D341Med (cell line): ENCODE results near the gene TPK1.

ENCODE experiments used
- DNase-seq: peaks from one replicate; pipeline ENCODE4 v3.0.0; 2012; ENCODE audit warnings: low spot score

Gene TPK1

DNA sequence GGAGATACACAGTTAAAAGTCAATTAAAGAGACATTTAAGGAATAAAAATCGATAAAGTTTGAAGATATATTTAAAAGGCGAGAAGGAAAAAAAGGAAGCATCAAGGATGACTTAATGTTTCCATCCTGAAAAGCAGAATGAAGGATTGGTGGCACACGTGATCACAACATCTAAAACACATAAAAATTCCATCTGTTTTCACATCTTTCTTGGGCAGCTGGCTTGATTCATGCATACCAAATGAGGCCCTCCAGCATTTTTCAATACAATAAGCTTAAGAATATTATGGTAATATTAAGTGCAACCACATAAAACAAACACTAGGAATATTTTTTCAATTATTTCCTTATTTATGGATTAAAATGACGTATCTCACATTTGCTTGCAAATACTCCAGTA, 112.6 kb downstream of the TPK1 start:
- no peak for DNase-seq

- no peak for DNase-seq
Observed at GRCh38 chr7:144720710-144721109, 115.1 kb downstream of the TPK1 start.

DNA sequence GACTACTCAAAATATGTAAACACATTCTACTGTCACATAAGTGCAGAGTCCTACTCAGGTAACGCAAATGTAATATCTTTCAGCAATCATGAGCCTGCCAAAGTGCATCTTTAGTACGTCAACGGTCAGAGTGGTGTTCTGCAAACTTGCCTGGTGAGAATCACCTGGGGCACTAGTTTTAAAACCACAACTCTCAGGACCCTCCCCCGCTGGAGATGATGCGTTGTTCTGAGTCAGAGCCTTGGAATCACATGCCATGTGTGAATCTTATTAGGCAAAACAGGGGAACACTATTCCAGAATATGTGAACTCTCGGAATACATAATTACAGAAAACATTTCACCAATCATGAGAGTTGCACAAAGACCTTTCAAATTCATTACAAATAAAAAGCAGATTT, 115.7 kb downstream of the TPK1 start:
- no peak for DNase-seq

GRCh38 chr7:144717720-144718119, 118.1 kb downstream of the TPK1 start:
- DNase-seq = no peak

- DNase-seq = no peak
Observed at GRCh38 chr7:144713850-144714249, 122.0 kb downstream of the TPK1 start.

DNA sequence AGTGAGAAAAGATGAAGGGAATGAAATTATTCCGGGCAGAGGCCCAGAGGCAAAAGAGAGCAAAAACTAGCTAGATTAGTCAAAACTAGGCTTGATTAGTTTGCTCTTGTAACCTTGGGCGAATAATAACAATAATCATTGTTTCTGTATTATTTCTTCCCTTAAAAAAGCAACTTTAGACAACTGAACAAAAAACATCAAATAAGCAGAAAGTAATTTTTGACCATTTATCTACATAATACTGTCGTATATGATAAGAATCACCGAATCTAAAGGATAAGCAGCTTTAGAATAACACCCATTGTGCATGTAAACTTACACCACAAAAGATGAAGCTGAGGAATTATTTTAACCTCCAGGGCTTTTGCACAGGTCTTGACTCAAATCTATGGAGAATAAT, 125.1 kb downstream of the TPK1 start:
- DNase-seq = no peak

DNA sequence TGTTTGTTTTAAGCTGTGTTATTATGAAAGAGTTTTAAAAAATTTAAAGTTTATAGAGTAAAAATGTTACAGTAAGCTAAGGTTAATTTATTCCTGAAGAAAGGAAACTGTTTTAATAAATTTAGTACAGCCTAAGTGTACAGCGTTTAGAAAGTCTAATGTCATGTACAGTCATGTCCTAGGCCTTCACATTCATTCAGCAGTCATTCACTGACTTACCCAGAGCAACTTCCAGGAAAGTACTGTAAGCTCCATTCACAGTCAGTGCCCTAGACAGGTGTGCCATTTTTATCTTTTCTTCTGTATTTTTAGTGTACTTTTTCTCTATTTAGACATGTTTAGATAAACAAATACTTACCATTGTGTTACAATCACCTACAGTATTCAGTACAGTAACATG, 126.8 kb downstream of the TPK1 start:
- no peak for DNase-seq

- no peak for DNase-seq
Observed at GRCh38 chr7:144691240-144691639, 144.6 kb downstream of the TPK1 start.

DNA sequence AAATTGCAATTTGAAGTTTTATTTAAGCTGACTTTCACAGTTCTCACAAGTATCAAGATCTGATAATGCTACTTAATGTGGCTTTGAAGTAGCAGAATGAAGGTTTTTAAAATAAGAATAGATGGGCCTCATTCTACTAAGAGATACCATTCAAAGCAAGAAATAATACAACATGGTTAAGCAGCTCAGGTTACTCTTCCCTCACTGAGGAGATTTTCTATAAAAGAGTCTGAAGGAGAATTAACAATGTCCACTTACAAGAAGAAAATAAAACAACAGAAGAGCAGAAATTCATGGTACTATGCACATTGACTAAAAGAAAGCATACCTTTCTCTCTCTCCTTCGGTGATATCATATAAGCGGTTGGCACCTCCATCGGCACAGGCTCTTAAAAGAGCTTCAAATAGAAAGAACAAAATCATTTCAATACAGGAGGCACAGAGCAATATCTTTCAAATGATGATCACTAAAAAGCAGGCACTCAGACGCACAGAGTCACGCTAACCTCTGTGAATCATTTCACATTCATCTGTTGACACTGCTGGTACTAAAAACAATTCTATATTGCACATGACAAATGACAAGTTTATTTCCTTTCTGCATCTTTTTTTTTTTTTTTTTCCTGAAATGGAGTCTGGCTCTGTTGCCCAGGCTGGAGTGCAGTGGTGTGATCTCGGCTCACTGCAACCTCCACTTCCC, 153.1 kb downstream of the TPK1 start:
- no peak for DNase-seq

- no peak for DNase-seq
Observed at GRCh38 chr7:144676492-144676891, 159.4 kb downstream of the TPK1 start.

DNA sequence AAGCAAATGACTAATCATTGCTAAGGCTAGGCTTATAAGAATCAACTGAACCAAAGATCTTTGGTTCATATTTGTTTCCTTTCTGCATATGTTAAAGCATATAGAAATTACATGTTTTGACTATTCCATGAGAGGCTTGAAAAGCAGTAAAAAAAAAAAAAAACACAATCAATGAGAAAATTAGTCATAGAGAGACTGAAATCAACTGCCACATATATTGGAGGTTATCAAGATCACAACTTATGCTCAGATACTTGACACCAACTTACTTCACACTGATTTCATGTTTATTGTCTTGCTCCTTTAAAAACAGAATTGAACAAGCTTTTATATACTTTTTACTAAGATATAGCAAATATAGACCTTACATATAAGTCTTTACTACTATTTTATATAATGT, 161.3 kb downstream of the TPK1 start:
- DNase-seq = no peak

- DNase-seq = no peak
Observed at GRCh38 chr7:144672869-144673268, 163.0 kb downstream of the TPK1 start.

DNA sequence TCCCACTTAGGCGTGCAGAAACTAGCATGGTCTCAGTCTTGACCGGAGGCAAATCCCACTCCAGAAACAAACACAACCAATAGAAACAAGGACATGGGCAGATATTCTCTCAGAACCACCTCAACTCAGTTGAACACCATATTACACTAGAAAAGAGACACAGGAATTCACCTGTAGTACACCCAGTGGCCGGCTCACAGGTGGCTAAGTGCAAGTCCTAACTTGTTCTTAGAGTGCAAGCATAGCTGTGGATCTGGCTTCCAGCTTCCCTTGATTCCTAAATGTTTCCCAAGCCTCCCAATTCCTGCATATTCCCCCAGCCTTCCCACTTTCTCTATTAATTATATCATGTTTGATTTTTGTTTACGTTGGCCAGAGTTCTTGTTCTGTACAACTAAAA, 164.4 kb downstream of the TPK1 start:
- DNase-seq = no peak

GRCh38 chr7:144670218-144670617, 165.6 kb downstream of the TPK1 start:
- DNase-seq = peak; percentile 43

- no peak for DNase-seq
Observed at GRCh38 chr7:144668503-144668902, 167.3 kb downstream of the TPK1 start.

DNA sequence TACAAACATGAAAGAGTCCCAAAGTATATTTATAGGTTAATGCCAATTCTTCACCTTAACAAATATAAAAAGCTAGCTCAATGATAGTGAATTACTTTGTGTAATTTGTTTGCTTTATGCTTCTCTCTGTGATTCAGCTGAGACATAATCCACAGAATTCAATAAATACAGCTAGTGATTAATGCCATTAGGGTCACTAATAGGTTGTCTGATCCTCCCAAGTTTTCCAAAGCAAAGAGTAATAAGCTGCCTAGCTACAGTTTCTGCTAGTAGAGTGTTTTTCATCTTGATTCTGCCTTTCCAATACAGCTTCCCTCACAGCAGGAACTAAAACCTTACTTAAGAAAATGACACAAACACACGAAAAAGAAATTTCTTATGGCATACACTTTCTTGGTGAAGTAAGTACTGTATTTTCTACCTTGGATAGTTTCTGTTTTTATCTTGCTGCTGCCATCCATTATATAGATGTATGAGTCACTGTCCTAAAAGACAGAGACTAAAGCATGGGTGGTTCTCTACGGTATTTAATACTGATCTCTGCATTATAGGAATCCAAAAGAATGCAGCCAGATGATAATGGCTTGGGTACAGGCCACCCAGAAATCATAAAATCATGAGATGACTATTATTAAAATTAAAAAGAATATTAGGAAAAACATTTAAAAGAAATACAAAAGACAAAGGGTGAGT, 170.0 kb downstream of the TPK1 start:
- no peak for DNase-seq

DNA sequence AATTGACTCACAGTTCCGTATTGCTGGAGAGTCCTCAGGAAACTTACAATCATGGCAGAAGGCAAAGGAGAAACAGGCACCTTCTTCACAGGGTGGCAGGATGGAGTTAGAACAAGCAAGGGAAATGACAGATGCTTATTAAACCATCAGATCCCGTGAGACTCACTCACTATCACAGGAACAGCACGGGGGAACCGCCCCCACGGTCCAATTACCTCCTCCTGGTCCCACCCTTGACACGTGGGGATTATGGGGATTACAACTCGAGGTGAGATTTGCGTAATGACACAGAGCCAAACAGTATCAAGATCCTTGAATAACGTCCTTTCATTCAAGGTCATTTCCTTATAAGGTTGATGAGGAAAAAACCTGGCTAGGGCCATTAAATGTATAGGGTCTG, 176.6 kb downstream of the TPK1 start:
- peak; percentile 50 for DNase-seq

GRCh38 chr7:144656965-144657517, 178.8 kb downstream of the TPK1 start:
- peak; percentile 29 for DNase-seq

- no peak for DNase-seq
Observed at GRCh38 chr7:144653449-144653848, 182.4 kb downstream of the TPK1 start.

DNA sequence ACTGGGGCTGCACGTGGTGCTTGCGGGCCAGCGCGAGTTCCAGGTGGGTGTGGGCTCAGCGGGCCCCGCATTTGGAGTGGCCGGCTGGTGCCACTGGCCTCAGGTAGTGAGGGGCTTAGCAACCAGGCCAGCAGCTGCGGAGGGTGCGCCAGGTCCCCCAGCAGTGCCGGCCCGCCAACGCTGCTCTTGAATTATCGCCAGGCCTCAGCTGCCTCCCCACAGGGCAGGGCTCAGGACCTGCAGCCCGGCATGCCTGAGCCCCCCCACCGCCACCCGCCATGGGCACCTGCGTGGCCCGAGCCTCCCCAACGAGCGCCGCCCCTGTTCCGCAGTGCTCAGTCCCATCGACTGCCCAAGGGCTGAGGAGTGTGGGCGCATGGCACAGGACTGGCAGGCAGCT, 185.4 kb downstream of the TPK1 start:
- DNase-seq = no peak

- no peak for DNase-seq
Observed at GRCh38 chr7:144649120-144649519, 186.7 kb downstream of the TPK1 start.

- no peak for DNase-seq
Observed at GRCh38 chr7:144641389-144642044, 194.3 kb downstream of the TPK1 start.

DNA sequence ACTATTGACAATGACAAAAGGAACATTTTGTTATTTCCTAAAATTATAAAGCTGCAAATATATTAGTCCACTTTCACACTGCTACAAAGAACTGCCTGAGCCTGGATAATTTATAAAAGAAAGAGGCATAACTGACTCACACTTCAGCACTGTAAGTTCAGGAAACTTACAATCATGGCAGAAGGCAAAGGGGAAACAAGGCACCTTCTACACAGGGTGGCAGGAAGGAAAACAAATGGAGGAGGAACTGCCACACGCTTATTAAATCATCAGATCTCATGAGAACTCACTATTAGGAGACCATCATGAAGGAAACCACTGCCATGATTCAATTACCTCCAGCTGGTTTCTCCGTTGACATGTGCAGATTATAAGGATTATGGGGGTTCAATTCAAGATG, 203.1 kb downstream of the TPK1 start:
- DNase-seq = no peak
